Ovary (tissue), 3 donors: ENCODE data around the gene PINK1.

Source experiments
- CTCF ChIP-seq, 3 donors: fragments of 450-650 bp in 2 of 3; fragments of 200-600 bp in 1 of 3; IDR thresholded peaks; one replicate each; pipeline versions ENCODE4 v1.5.1 to v1.8.0; 2016 to 2022; ENCODE audit warnings: antibody characterized with exemption in 3 of 3, mild to moderate bottlenecking in 1 of 3
- EP300 ChIP-seq: sonication (generic); formaldehyde crosslinking; IDR thresholded peaks from one replicate; pipeline ENCODE4 v1.6.1; 2017; ENCODE audit warnings: antibody characterized with exemption
- POLR2A ChIP-seq: fragments of 450-650 bp; IDR thresholded peaks from one replicate; pipeline ENCODE4 v1.6.1; 2017; ENCODE audit warnings: antibody characterized with exemption, mild to moderate bottlenecking, moderate library complexity
- donor health status: DM: no; HTN: no; CAD: no.

GRCh38 chr1:20652300-20652699, 19.0 kb downstream of the PINK1 start:
- TF ChIP-seq CTCF (IDR thresholded peaks at IDR 0.05) (no peak), POLR2A (no peak), EP300 (no peak)
